HepG2 (cell line): Measurements from ENCODE around the gene SHBG. TPM values are rescaled to one million over a fixed set of nuclear protein-coding genes. Genes with fewer than 3 reads are reported as not detected.
A peak's percentile ranks its signal among the peaks of the same experiment; 100 is the strongest.

Experiments used
- AKAP8 ChIP-seq: sonication (generic); formaldehyde crosslinking; IDR thresholded peaks from 2 replicates; pipeline ENCODE4 v1.5.1; 2020; ENCODE audit warnings: mild to moderate bottlenecking, missing genetic modification reagents
- BCLAF1 ChIP-seq: fragments of 450-650 bp; IDR thresholded peaks from 2 replicates; pipeline ENCODE4 v1.6.1; 2017; ENCODE audit warnings: mild to moderate bottlenecking
- BORCS8-MEF2B ChIP-seq: sonication (generic); formaldehyde crosslinking; IDR thresholded peaks from 2 replicates; pipeline ENCODE4 v1.8.0; 2022; ENCODE audit warnings: mild to moderate bottlenecking, missing genetic modification reagents
- CHD2 ChIP-seq: IDR thresholded peaks from 2 replicates; pipeline ENCODE4 v1.6.1; 2011; ENCODE audit warnings: low read depth, low read length, improper control_type of control experiment
- DMAP1 ChIP-seq: IDR thresholded peaks from 2 replicates; pipeline ENCODE4 v1.6.1; 2016
- ELF4 ChIP-seq: sonication (generic); formaldehyde crosslinking; IDR thresholded peaks from 2 replicates; pipeline ENCODE4 v1.5.0; 2020; ENCODE audit warnings: missing genetic modification reagents, mild to moderate bottlenecking, moderate library complexity, borderline replicate concordance
- GZF1 ChIP-seq: sonication (generic); formaldehyde crosslinking; IDR thresholded peaks from 2 replicates; pipeline ENCODE4 v1.5.1; 2020; ENCODE audit warnings: mild to moderate bottlenecking, missing genetic modification reagents
- HDAC1 ChIP-seq: sonication (generic); formaldehyde crosslinking; IDR thresholded peaks from 2 replicates; pipeline ENCODE4 v1.5.1; 2020; ENCODE audit warnings: mild to moderate bottlenecking, missing genetic modification reagents
- IKZF1 ChIP-seq: fragments of 450-650 bp; IDR thresholded peaks from 2 replicates; pipeline ENCODE4 v1.7.1; 2016
- MNT ChIP-seq: fragments of 450-650 bp; IDR thresholded peaks from 2 replicates; pipeline ENCODE4 v1.6.1; 2016
- MTF1 ChIP-seq: sonication (generic); formaldehyde crosslinking; IDR thresholded peaks from 2 replicates; pipeline ENCODE4 v1.5.0; 2020; ENCODE audit warnings: missing genetic modification reagents
- MXD1 ChIP-seq: sonication (generic); formaldehyde crosslinking; IDR thresholded peaks from 2 replicates; pipeline ENCODE4 v1.4.0; 2020; ENCODE audit warnings: mild to moderate bottlenecking, missing genetic modification reagents
- MZF1 ChIP-seq: sonication (generic); formaldehyde crosslinking; IDR thresholded peaks from 2 replicates; pipeline ENCODE4 v1.8.1; 2023; ENCODE audit warnings: mild to moderate bottlenecking, missing genetic modification reagents, borderline replicate concordance
- POLR2G ChIP-seq: fragments of 200-400 bp; formaldehyde crosslinking; IDR thresholded peaks from 2 replicates; pipeline ENCODE4 v1.6.1; 2018; ENCODE audit warnings: mild to moderate bottlenecking, low read depth, low read length, moderate library complexity
- RXRB ChIP-seq: IDR thresholded peaks from 2 replicates; pipeline ENCODE4 v1.6.1; 2016; ENCODE audit warnings: borderline replicate concordance, missing genetic modification reagents, missing compliant biosample characterization
- SMARCE1 ChIP-seq: fragments of 450-650 bp; IDR thresholded peaks from 2 replicates; pipeline ENCODE4 v1.6.1; 2017; ENCODE audit warnings: borderline replicate concordance
- ZFP91 ChIP-seq: sonication (generic); formaldehyde crosslinking; IDR thresholded peaks from 2 replicates; pipeline ENCODE4 v1.9.0; 2022; ENCODE audit warnings: missing genetic modification reagents, mild to moderate bottlenecking, borderline replicate concordance
- ZNF121 ChIP-seq: sonication (generic); formaldehyde crosslinking; IDR thresholded peaks from 2 replicates; pipeline ENCODE4 v1.5.0; 2020; ENCODE audit warnings: mild to moderate bottlenecking, missing genetic modification reagents
- ZNF326 ChIP-seq: sonication (generic); formaldehyde crosslinking; IDR thresholded peaks from 2 replicates; pipeline ENCODE4 v1.4.0; 2020; ENCODE audit warnings: missing genetic modification reagents, borderline replicate concordance
- ZNF350 ChIP-seq: sonication (generic); formaldehyde crosslinking; IDR thresholded peaks from 2 replicates; pipeline ENCODE4 v1.4.0; 2020; ENCODE audit warnings: mild to moderate bottlenecking, low read depth, missing genetic modification reagents, borderline replicate concordance
- ZNF501 ChIP-seq: sonication (generic); formaldehyde crosslinking; IDR thresholded peaks from 2 replicates; pipeline ENCODE4 v1.5.1; 2020; ENCODE audit warnings: mild to moderate bottlenecking, moderate library complexity, missing genetic modification reagents
- ZNF589 ChIP-seq: sonication (generic); formaldehyde crosslinking; conservative IDR thresholded peaks from 2 replicates; pipeline ENCODE4 v1.8.0; 2022; ENCODE audit warnings: mild to moderate bottlenecking, moderate library complexity, missing genetic modification reagents
- ZNF597 ChIP-seq: sonication (generic); formaldehyde crosslinking; IDR thresholded peaks from 2 replicates; pipeline ENCODE4 v1.5.0; 2020; ENCODE audit warnings: missing genetic modification reagents
- ZSCAN29 ChIP-seq: sonication (generic); formaldehyde crosslinking; conservative IDR thresholded peaks from 2 replicates; pipeline ENCODE4 v1.4.0; 2020; ENCODE audit warnings: mild to moderate bottlenecking, missing genetic modification reagents
- polyA plus RNA-seq, 8 experiments: library from polyadenylated mRNA; depleted of rRNA in 3 of 8; stranded (reverse) in 7 of 8; unstranded in 1 of 8; fragments of >200 nt; fragmentation: Illumina TruSeq in 4 of 8; extraction: Trizol in 4 of 8; gene quantifications; 2 replicates each; pipeline versions ENCODE4 v1.2.1 to v1.2.3, GENCODE V29; 2011 to 2016; ENCODE audit warnings: low read depth in 4 of 8, missing spikeins in 1 of 8, mixed read lengths in 1 of 8; ENCODE audit not compliant: insufficient read depth in 1 of 8
- total RNA-seq, 5 experiments: library from RNA; depleted of rRNA; stranded (reverse); fragments of >200 nt; fragmentation: Illumina TruSeq; extraction: Trizol; gene quantifications; 2 replicates each; pipeline ENCODE4 v1.2.3, GENCODE V29; 2016; ENCODE audit warnings: low read depth in 1 of 5

SHBG gene
- total and polyA plus RNA-seq, 2 of the 13 experiments (the other 11 are each of a cell fraction or from before 2014, with no cell fraction given), result 4.0 to 6.1 TPM

- TF ChIP-seq SMARCE1, result no peak
- peak; percentile 47; the same call in 1 of the 2 replicates for TF ChIP-seq ZNF350 (CRISPR knock-in tag)
- no peak for TF ChIP-seq CHD2
- 0 out of 2 replicates have a peak, but pooled peaks have one; percentile 60 for TF ChIP-seq ZNF589 (CRISPR knock-in tag)
- 0 out of 2 replicates have a peak, but pooled peaks have one; percentile 41 for TF ChIP-seq BORCS8-MEF2B
- TF ChIP-seq MTF1 (CRISPR knock-in tag), result no peak
- no peak for TF ChIP-seq POLR2G
- no peak for TF ChIP-seq ZNF326
- no peak for TF ChIP-seq MNT
- no peak for TF ChIP-seq AKAP8 (CRISPR knock-in tag)
- TF ChIP-seq RXRB (CRISPR knock-in tag), result no peak
- TF ChIP-seq ZSCAN29, result no peak
- TF ChIP-seq HDAC1 (CRISPR knock-in tag), result peak; percentile 66
- no peak for TF ChIP-seq IKZF1
- no peak for TF ChIP-seq DMAP1 (CRISPR knock-in tag)
- TF ChIP-seq ZNF501 (CRISPR knock-in tag), result no peak; the same call in 1 of the 2 replicates
- TF ChIP-seq MZF1, result no peak
- peak; percentile 52; the same call in 1 of the 2 replicates for TF ChIP-seq ZNF121 (CRISPR knock-in tag)
- TF ChIP-seq MXD1, result no peak
- TF ChIP-seq ELF4 (CRISPR knock-in tag), result no peak
- TF ChIP-seq ZNF597, result no peak
- TF ChIP-seq ZFP91 (CRISPR knock-in tag), result 0 out of 2 replicates have a peak, but pooled peaks have one; percentile 50
- no peak for TF ChIP-seq GZF1 (CRISPR knock-in tag)
- TF ChIP-seq BCLAF1, result no peak
These were observed at the start of gene SHBG (continued) for GRCh38 chr17:7629939-7630571.
